ENCODE measurements around the gene SOX5. TPM values are rescaled to one million over a fixed set of nuclear protein-coding genes. Genes with fewer than 3 reads are reported as not detected.

SOX5 gene
- total and polyA plus RNA-seq, 2 donors (not counting 1 experiment from before 2014, with no cell fraction given), result 3.9 to 17.2 TPM

- Mint-ChIP-seq H3K27me3 (no peaks in the 10 kb centered on the region), H3K27ac (no peak overlapping the region), H3K4me3 (no peak overlapping the region), H3K9me3 (ENCODE audit: insufficient read depth) (no peaks in the 10 kb centered on the region), H3K4me1 (no peaks in the 10 kb centered on the region)
- no peak for DNase-seq
- Histone ChIP-seq H2AFZ (ENCODE audit: insufficient read depth, low read depth, low read length, poor library complexity, severe bottlenecking) (no peak overlapping the region), H3K27ac (ENCODE audit: low read length in 2 of 2) (no peak overlapping the region), H4K20me1 (ENCODE audit: control insufficient read depth, insufficient read depth, low read length, poor library complexity, severe bottlenecking) (no peaks in the 10 kb centered on the region), H3K4me3 (ENCODE audit: control extremely low read depth in 1 of 5, extremely low read depth in 1 of 5, insufficient read depth in 1 of 5, low read depth in 2 of 5, low read length in 4 of 5) (no peak overlapping the region), H3K27me3 (replicated peaks in 1 of 4; ENCODE audit: control extremely low read depth in 1 of 4, control insufficient read depth in 3 of 4, insufficient read depth in 4 of 4, low read length in 3 of 4) (no peaks in the 10 kb centered on the region), H3K4me2 (replicated peaks; ENCODE audit: low read depth, low read length, poor library complexity, severe bottlenecking) (no peak overlapping the region), H3K9me3 (ENCODE audit: control extremely low read depth in 1 of 3, control insufficient read depth in 2 of 3, insufficient read depth in 1 of 3, low read length in 2 of 3) (no peaks in the 10 kb centered on the region), H3K79me2 (ENCODE audit: control insufficient read depth, insufficient read depth, low read length) (no peaks in the 10 kb centered on the region), H3K9ac (ENCODE audit: low read length) (no peak overlapping the region), H3K4me1 (ENCODE audit: control insufficient read depth in 2 of 2, insufficient read depth in 2 of 2, low read length in 2 of 2) (no peaks in the 10 kb centered on the region), H3K36me3 (replicated peaks in 1 of 2; ENCODE audit: control extremely low read depth in 1 of 2, control insufficient read depth in 1 of 2, extremely low read depth in 1 of 2, insufficient read depth in 2 of 2, low read length in 1 of 2) (no peaks in the 10 kb centered on the region)
- no CpG with 5 or more reads among the region's 4 CpGs for WGBS (ENCODE audit: insufficient coverage)
- POLR2A ChIA-PET, result no interaction called here
- ATAC-seq (ENCODE audit: low read depth), result no peak
- TF ChIP-seq EZH2 (IDR thresholded peaks at IDR 0.05; ENCODE audit: borderline replicate concordance, insufficient read depth, low read depth, low read length, poor library complexity, severe bottlenecking), result no peak
- TF ChIP-seq CTCF (IDR thresholded peaks at IDR 0.05), result no peak
- intact Hi-C loops (cut with micrococcal nuclease), result no loop called here
- CTCF ChIA-PET, result no interaction called here
Observed at GRCh38 chr12:23640754-23641153, 308.7 kb downstream of the SOX5 start.

GRCh38 chr12:23634344-23634743, 315.1 kb downstream of the SOX5 start:
- ATAC-seq (ENCODE audit: low read depth) (no peak), DNase-seq (no peak)
- Histone ChIP-seq H3K27ac (ENCODE audit: low read length in 2 of 2) (no peak overlapping the region), H3K36me3 (replicated peaks in 1 of 2; ENCODE audit: control extremely low read depth in 1 of 2, control insufficient read depth in 1 of 2, extremely low read depth in 1 of 2, insufficient read depth in 2 of 2, low read length in 1 of 2) (no peaks in the 10 kb centered on the region), H3K27me3 (replicated peaks in 1 of 4; ENCODE audit: control extremely low read depth in 1 of 4, control insufficient read depth in 3 of 4, insufficient read depth in 4 of 4, low read length in 3 of 4) (no peaks in the 10 kb centered on the region), H3K9ac (ENCODE audit: low read length) (no peak overlapping the region), H3K4me2 (replicated peaks; ENCODE audit: low read depth, low read length, poor library complexity, severe bottlenecking) (no peak overlapping the region), H3K4me3 (ENCODE audit: control extremely low read depth in 1 of 5, extremely low read depth in 1 of 5, insufficient read depth in 1 of 5, low read depth in 2 of 5, low read length in 4 of 5) (no peak overlapping the region), H4K20me1 (ENCODE audit: control insufficient read depth, insufficient read depth, low read length, poor library complexity, severe bottlenecking) (no peaks in the 10 kb centered on the region), H3K79me2 (ENCODE audit: control insufficient read depth, insufficient read depth, low read length) (no peaks in the 10 kb centered on the region), H2AFZ (ENCODE audit: insufficient read depth, low read depth, low read length, poor library complexity, severe bottlenecking) (no peak overlapping the region), H3K4me1 (ENCODE audit: control insufficient read depth in 2 of 2, insufficient read depth in 2 of 2, low read length in 2 of 2) (no peaks in the 10 kb centered on the region), H3K9me3 (ENCODE audit: control extremely low read depth in 1 of 3, control insufficient read depth in 2 of 3, insufficient read depth in 1 of 3, low read length in 2 of 3) (no peaks in the 10 kb centered on the region)
- ChIA-PET CTCF (no interaction called here), POLR2A (no interaction called here)
- Mint-ChIP-seq H3K9me3 (ENCODE audit: insufficient read depth) (no peaks in the 10 kb centered on the region), H3K4me1 (no peaks in the 10 kb centered on the region), H3K27me3 (no peaks in the 10 kb centered on the region), H3K27ac (no peak overlapping the region), H3K4me3 (no peak overlapping the region)
- intact Hi-C loops (cut with micrococcal nuclease), result no loop called here
- TF ChIP-seq EZH2 (IDR thresholded peaks at IDR 0.05; ENCODE audit: borderline replicate concordance, insufficient read depth, low read depth, low read length, poor library complexity, severe bottlenecking) (no peak), CTCF (IDR thresholded peaks at IDR 0.05) (no peak)
- WGBS (ENCODE audit: insufficient coverage), result 100% methylated on average over 1 of the region's 2 CpGs

All from B cell (primary cell).